ENCODE data around the gene P2RX7.
A peak's percentile ranks its signal among the peaks of the same experiment; 100 is the strongest.
"Not testable (repeated sequence)": the region's sequence is repeated elsewhere in the genome, so short reads cannot be mapped to it uniquely, and the experiment has no call there.

Gene P2RX7

GRCh38 chr12:121191151-121191550 lies 58.5 kb downstream of the P2RX7 start:
- Histone ChIP-seq H3K27ac (peak overlapping the region in 9 of 21 experiments; percentile 4 to 72 (median 55)), H3K4me3 (no peak overlapping the region)

GRCh38 chr12:121196902-121197301 lies 64.2 kb downstream of the P2RX7 start:
- Histone ChIP-seq H3K4me3 (no peak overlapping the region), H3K27ac (peak overlapping the region in 2 of 21 experiments; percentile 1 to 19)

- Histone ChIP-seq H3K27ac (no peak overlapping the region), H3K4me3 (no peak overlapping the region)
Observed at GRCh38 chr12:121198949-121199348, 66.3 kb downstream of the P2RX7 start.

- H3K27ac ChIP-seq, H3K4me3 ChIP-seq: not testable (repeated sequence)
Observed at GRCh38 chr12:121201140-121201539, 68.5 kb downstream of the P2RX7 start.

GRCh38 chr12:121202407-121203355 lies 70.0 kb downstream of the P2RX7 start:
- Histone ChIP-seq H3K27ac (no peak overlapping the region), H3K4me3 (no peak overlapping the region)

GRCh38 chr12:121203482-121203881 lies 70.8 kb downstream of the P2RX7 start:
- Histone ChIP-seq H3K4me3 (no peak overlapping the region), H3K27ac (no peak overlapping the region)

GRCh38 chr12:121205491-121205890 lies 72.8 kb downstream of the P2RX7 start:
- H3K27ac ChIP-seq = no peak overlapping the region
- H3K4me3 ChIP-seq = no peak overlapping the region

GRCh38 chr12:121208571-121208970 lies 75.9 kb downstream of the P2RX7 start:
- H3K4me3 ChIP-seq = not testable (repeated sequence)
- H3K27ac ChIP-seq = peak overlapping the region in 1 of 21 experiments; percentile 35

- Histone ChIP-seq H3K27ac (peak overlapping the region in 7 of 21 experiments; percentile 35 to 92 (median 84)), H3K4me3 (peak overlapping the region in 4 of 7 experiments; percentile 61 to 81 (median 69))
Observed at GRCh38 chr12:121209221-121209620, 76.5 kb downstream of the P2RX7 start.

GRCh38 chr12:121209624-121210572 lies 77.2 kb downstream of the P2RX7 start, which contains the start of gene P2RX4:
TSS of gene P2RX4 (plus strand) at chr12:121210129. CDS start at chr12:121210165, 36 bp downstream.
- Histone ChIP-seq H3K27ac (peak within 1 kb of the TSS; percentile 42 to 92 (median 85)), H3K4me3 (peak within 1 kb of the TSS; percentile 47 to 81 (median 62))

GRCh38 chr12:121212875-121213274 lies 80.2 kb downstream of the P2RX7 start:
- Histone ChIP-seq H3K4me3 (no peak overlapping the region), H3K27ac (no peak overlapping the region)

- H3K4me3 ChIP-seq = no peak overlapping the region
- H3K27ac ChIP-seq = peak overlapping the region in 15 of 21 experiments; percentile 24 to 70 (median 51)
Observed at GRCh38 chr12:121214166-121214777, 81.6 kb downstream of the P2RX7 start.

GRCh38 chr12:121214855-121215745 lies 82.4 kb downstream of the P2RX7 start:
- Histone ChIP-seq H3K27ac (peak overlapping the region in 16 of 21 experiments; percentile 22 to 70 (median 50)), H3K4me3 (no peak overlapping the region)

GRCh38 chr12:121216102-121216501 lies 83.4 kb downstream of the P2RX7 start:
- H3K4me3 ChIP-seq = no peak overlapping the region
- no peak overlapping the region for H3K27ac ChIP-seq

GRCh38 chr12:121217063-121217462 lies 84.4 kb downstream of the P2RX7 start:
- H3K27ac ChIP-seq = no peak overlapping the region
- H3K4me3 ChIP-seq = no peak overlapping the region

- no peak overlapping the region for H3K27ac ChIP-seq
Observed at GRCh38 chr12:121217761-121218160, 85.1 kb downstream of the P2RX7 start.

GRCh38 chr12:121218588-121219352 lies 86.1 kb downstream of the P2RX7 start:
- Histone ChIP-seq H3K27ac (no peak overlapping the region), H3K4me3 (no peak overlapping the region)

More at GRCh38 chr12:121217761-121218160, 85.1 kb downstream of the P2RX7 start:
- H3K4me3 ChIP-seq = no peak overlapping the region

Measured in skin epidermis (tissue), 12 donors.